G401.6 (cell line): Measurements from ENCODE around the gene ERVK3-1.
"Not testable (repeated sequence)": the region's sequence is repeated elsewhere in the genome, so short reads cannot be mapped to it uniquely, and the experiment has no call there.

Experiments
- FAIRE-seq: peaks from 2 replicates; lab custom pipeline; 2012; peaks lifted over from hg19 to GRCh38; lab: Jason Lieb, UNC

ERVK3-1 gene

GRCh38 chr19:58346961-58347929 lies 42.1 kb downstream of the ERVK3-1 start:
- FAIRE-seq: no peak

GRCh38 chr19:58348080-58348479 lies 42.9 kb downstream of the ERVK3-1 start:
- FAIRE-seq: not testable (repeated sequence)

GRCh38 chr19:58349590-58349989 lies 44.4 kb downstream of the ERVK3-1 start:
- no peak for FAIRE-seq

GRCh38 chr19:58350001-58350861 lies 45.1 kb downstream of the ERVK3-1 start:
- FAIRE-seq: no peak

- no peak for FAIRE-seq
Measured at GRCh38 chr19:58350871-58351557, 45.8 kb downstream of the ERVK3-1 start.

- FAIRE-seq: no peak
Measured at GRCh38 chr19:58351558-58351878, 46.3 kb downstream of the ERVK3-1 start.

GRCh38 chr19:58351990-58352755 lies 47.0 kb downstream of the ERVK3-1 start:
- FAIRE-seq: no peak

- no peak for FAIRE-seq
Measured at GRCh38 chr19:58352760-58353671, 47.8 kb downstream of the ERVK3-1 start, which contains the start of gene A1BG. Gene A1BG, minus strand, starts transcription at chr19:58353492. Its CDS starts 55 bp downstream, at chr19:58353437.

- FAIRE-seq: no peak
Measured at GRCh38 chr19:58353717-58354477, 48.7 kb downstream of the ERVK3-1 start.

GRCh38 chr19:58354478-58355030 lies 49.4 kb downstream of the ERVK3-1 start:
- no peak for FAIRE-seq

- no peak for FAIRE-seq
Measured at GRCh38 chr19:58355215-58355796, 50.1 kb downstream of the ERVK3-1 start.

GRCh38 chr19:58355908-58356765 lies 51.0 kb downstream of the ERVK3-1 start:
- no peak for FAIRE-seq

GRCh38 chr19:58356766-58357480 lies 51.7 kb downstream of the ERVK3-1 start:
- no peak for FAIRE-seq

- FAIRE-seq: no peak
Measured at GRCh38 chr19:58357481-58358145, 52.4 kb downstream of the ERVK3-1 start.

- no peak for FAIRE-seq
Measured at GRCh38 chr19:58361900-58362271, 56.7 kb downstream of the ERVK3-1 start.

- peak; percentile 95 for FAIRE-seq
Measured at GRCh38 chr19:58362272-58362994, 57.3 kb downstream of the ERVK3-1 start, which contains the start of gene ZNF497. Gene ZNF497, minus strand, starts transcription at chr19:58362751. Its CDS starts 5,116 bp downstream, at chr19:58357635.
